Fibroblast of lung (primary cell): ENCODE results near the gene CTNND2. TPM values are rescaled to one million over a fixed set of nuclear protein-coding genes. Genes with fewer than 3 reads are reported as not detected.

ENCODE experiments used
- DNase-seq, 2 donors: peaks; one replicate each; pipeline versions ENCODE4 v3.0.0 to v3.0.0-alpha.2; 2010; ENCODE audit warnings: low read depth in 2 of 2
- H2AFZ ChIP-seq: 2 replicates; pipeline ENCODE4 v1.5.1; 2012; ENCODE audit warnings: low read length, control low read depth, inconsistent platforms
- H3K27ac ChIP-seq: 2 replicates; pipeline ENCODE4 v1.5.1; 2011; ENCODE audit warnings: low read length, control low read depth; ENCODE audit not compliant: insufficient read depth
- H3K27me3 ChIP-seq: 2 replicates; pipeline ENCODE4 v1.5.1; 2011; ENCODE audit warnings: mild to moderate bottlenecking, low read length; ENCODE audit not compliant: control insufficient read depth, insufficient read depth
- H3K36me3 ChIP-seq: 2 replicates; pipeline ENCODE4 v1.5.1; 2011; ENCODE audit warnings: low read length; ENCODE audit not compliant: control insufficient read depth, insufficient read depth
- H3K4me1 ChIP-seq: 2 replicates; pipeline ENCODE4 v1.5.1; 2011; ENCODE audit warnings: low read length; ENCODE audit not compliant: control insufficient read depth, insufficient read depth; ENCODE audit errors: extremely low read depth
- H3K4me2 ChIP-seq: 2 replicates; pipeline ENCODE4 v1.5.1; 2011; ENCODE audit warnings: low read length, control low read depth; ENCODE audit not compliant: insufficient read depth; ENCODE audit errors: extremely low read depth
- H3K4me3 ChIP-seq, 4 experiments: fragments of 200-600 bp in 1 of 4; sonication (generic) in 1 of 4; replicated peaks in 1 of 4; 2 replicates each; pipeline ENCODE4 v1.5.1; 2011 to 2016; ENCODE audit warnings: low read length in 4 of 4, low read depth in 3 of 4, mild to moderate bottlenecking in 3 of 4, control low read depth in 2 of 4, inconsistent platforms in 1 of 4, mixed read lengths in 1 of 4; ENCODE audit not compliant: insufficient read depth in 1 of 4; ENCODE audit errors: control extremely low read depth in 1 of 4
- H3K79me2 ChIP-seq: 2 replicates; pipeline ENCODE4 v1.5.1; 2012; ENCODE audit warnings: mild to moderate bottlenecking, low read length, inconsistent platforms; ENCODE audit not compliant: control insufficient read depth, insufficient read depth
- H3K9ac ChIP-seq: 2 replicates; pipeline ENCODE4 v1.5.1; 2011; ENCODE audit warnings: mild to moderate bottlenecking, low read length, control low read depth; ENCODE audit not compliant: insufficient read depth
- H3K9me3 ChIP-seq: 2 replicates; pipeline ENCODE4 v1.5.1; 2012; ENCODE audit warnings: low read depth, low read length; ENCODE audit not compliant: control insufficient read depth, insufficient read depth
- H4K20me1 ChIP-seq: 2 replicates; pipeline ENCODE4 v1.5.1; 2011; ENCODE audit warnings: low read length; ENCODE audit not compliant: control insufficient read depth, insufficient read depth; ENCODE audit errors: extremely low read depth
- EZH2 ChIP-seq: IDR thresholded peaks from 2 replicates; pipeline ENCODE4 v1.5.1; 2012; ENCODE audit warnings: low read length, control low read depth, mild to moderate bottlenecking; ENCODE audit errors: missing control alignments
- polyA plus RNA-seq, 2 donors: library from polyadenylated mRNA; depleted of rRNA in 1 of 2; stranded (reverse) in 1 of 2; unstranded in 1 of 2; fragments of >200 nt; gene quantifications; 2 replicates each; pipeline ENCODE4 v1.2.1, GENCODE V29; 2011 to 2012; ENCODE audit warnings: missing spikeins in 1 of 2
- total RNA-seq: library from RNA; depleted of rRNA; stranded (reverse); fragments of >200 nt; gene quantifications from 2 replicates; pipeline ENCODE4 v1.2.1, GENCODE V29; 2014
- TF ChIP-seq, protein P1 (sequence below), 2 donors: IDR thresholded peaks in 1 of 2; conservative IDR thresholded peaks in 1 of 2; 1 replicate in 1 of 2; 2 replicates in 1 of 2; pipeline ENCODE4 v1.5.1; 2011 to 2012; ENCODE audit warnings: low read length in 2 of 2, control low read depth in 1 of 2, inconsistent platforms in 1 of 2, low read depth in 1 of 2, mild to moderate bottlenecking in 1 of 2

Gene CTNND2
- total and polyA plus RNA-seq, 2 donors (not counting 1 experiment from before 2014, with no cell fraction given), result not detected

DNA sequence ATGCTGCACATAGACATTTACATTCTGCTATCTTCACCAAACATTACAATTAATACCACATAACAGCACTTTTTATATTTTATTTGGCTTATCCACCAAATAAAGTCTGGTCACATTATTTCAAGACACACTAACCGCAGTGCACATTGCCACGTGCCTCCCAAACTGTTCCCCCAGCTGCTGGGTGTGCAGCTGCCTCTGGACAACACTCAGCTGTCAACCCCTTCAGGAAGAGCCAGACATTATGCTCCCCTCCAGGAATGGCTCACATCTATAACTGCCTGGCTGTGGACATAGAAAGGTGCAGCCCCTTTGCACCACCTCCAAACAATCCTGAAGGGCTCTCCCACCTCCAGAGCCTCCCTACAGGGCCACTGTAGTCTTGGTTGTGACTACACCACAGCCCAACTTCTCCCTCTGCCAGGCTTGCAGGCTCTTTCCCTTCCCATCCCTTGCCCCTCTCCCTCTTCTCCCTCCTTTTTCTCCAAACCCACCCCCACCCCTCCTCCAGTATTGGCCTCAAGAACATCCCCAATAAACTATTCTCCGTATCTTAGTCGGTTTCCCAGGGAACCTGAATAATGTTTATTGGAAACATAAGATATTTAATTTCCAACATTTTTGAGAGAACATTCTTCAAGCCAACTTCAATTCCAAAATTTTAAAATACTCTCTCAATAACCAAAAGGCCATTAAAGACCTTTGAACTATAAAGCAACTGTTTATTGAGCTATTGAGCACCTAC is 372.3 kb downstream of the CTNND2 start:
- no peak for DNase-seq
- no peak overlapping the region for H3K9ac ChIP-seq
- TF ChIP-seq, protein P1, sequence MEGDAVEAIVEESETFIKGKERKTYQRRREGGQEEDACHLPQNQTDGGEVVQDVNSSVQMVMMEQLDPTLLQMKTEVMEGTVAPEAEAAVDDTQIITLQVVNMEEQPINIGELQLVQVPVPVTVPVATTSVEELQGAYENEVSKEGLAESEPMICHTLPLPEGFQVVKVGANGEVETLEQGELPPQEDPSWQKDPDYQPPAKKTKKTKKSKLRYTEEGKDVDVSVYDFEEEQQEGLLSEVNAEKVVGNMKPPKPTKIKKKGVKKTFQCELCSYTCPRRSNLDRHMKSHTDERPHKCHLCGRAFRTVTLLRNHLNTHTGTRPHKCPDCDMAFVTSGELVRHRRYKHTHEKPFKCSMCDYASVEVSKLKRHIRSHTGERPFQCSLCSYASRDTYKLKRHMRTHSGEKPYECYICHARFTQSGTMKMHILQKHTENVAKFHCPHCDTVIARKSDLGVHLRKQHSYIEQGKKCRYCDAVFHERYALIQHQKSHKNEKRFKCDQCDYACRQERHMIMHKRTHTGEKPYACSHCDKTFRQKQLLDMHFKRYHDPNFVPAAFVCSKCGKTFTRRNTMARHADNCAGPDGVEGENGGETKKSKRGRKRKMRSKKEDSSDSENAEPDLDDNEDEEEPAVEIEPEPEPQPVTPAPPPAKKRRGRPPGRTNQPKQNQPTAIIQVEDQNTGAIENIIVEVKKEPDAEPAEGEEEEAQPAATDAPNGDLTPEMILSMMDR (conservative IDR thresholded peaks at IDR 0.05 in 1 of 2, IDR thresholded peaks at IDR 0.05 in 1 of 2; ENCODE audit: low read depth in 1 of 2, low read length in 2 of 2), result no peak
- TF ChIP-seq EZH2, result no peak
- no peaks in the 10 kb centered on the region for H4K20me1 ChIP-seq
- H3K4me1 ChIP-seq, result no peaks in the 10 kb centered on the region
- H3K27ac ChIP-seq, result no peak overlapping the region
- H3K9me3 ChIP-seq, result no peaks in the 10 kb centered on the region
- H3K79me2 ChIP-seq, result no peaks in the 10 kb centered on the region
- H3K27me3 ChIP-seq, result no peaks in the 10 kb centered on the region
- no peak overlapping the region for H3K4me3 ChIP-seq
- H3K36me3 ChIP-seq, result no peaks in the 10 kb centered on the region
- H3K4me2 ChIP-seq, result no peak overlapping the region
- no peak overlapping the region for H2AFZ ChIP-seq

DNA sequence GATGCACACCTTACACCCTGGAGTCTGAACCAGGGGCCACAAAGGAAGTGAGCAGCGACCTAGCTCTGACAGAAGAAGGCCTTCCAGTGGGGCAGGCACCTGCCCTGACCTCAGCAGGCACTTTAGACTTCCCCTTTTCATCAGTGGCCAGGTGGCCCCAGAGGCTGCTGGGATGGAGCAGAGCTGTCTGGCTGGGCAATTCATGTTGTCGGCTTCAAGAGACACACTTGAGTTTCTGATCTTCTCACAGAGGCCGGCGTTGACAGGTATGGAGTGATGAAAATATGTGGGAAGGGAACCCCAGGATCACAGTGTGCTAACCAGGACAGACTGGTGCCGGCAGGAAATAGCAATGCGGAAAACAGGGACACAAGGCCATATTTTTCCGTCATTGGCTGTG is 375.5 kb downstream of the CTNND2 start:
- H3K27ac ChIP-seq, result no peak overlapping the region
- H3K4me2 ChIP-seq, result no peak overlapping the region
- H3K9me3 ChIP-seq, result no peaks in the 10 kb centered on the region
- H3K4me3 ChIP-seq, result no peak overlapping the region
- no peak overlapping the region for H2AFZ ChIP-seq
- H3K27me3 ChIP-seq, result no peaks in the 10 kb centered on the region
- no peaks in the 10 kb centered on the region for H3K79me2 ChIP-seq
- H4K20me1 ChIP-seq, result no peaks in the 10 kb centered on the region
- no peaks in the 10 kb centered on the region for H3K36me3 ChIP-seq
- H3K9ac ChIP-seq, result no peak overlapping the region
- no peak for DNase-seq
- TF ChIP-seq EZH2, result no peak
- TF ChIP-seq, protein P1 (conservative IDR thresholded peaks at IDR 0.05 in 1 of 2, IDR thresholded peaks at IDR 0.05 in 1 of 2; ENCODE audit: low read depth in 1 of 2, low read length in 2 of 2), result no peak
- no peaks in the 10 kb centered on the region for H3K4me1 ChIP-seq

DNA sequence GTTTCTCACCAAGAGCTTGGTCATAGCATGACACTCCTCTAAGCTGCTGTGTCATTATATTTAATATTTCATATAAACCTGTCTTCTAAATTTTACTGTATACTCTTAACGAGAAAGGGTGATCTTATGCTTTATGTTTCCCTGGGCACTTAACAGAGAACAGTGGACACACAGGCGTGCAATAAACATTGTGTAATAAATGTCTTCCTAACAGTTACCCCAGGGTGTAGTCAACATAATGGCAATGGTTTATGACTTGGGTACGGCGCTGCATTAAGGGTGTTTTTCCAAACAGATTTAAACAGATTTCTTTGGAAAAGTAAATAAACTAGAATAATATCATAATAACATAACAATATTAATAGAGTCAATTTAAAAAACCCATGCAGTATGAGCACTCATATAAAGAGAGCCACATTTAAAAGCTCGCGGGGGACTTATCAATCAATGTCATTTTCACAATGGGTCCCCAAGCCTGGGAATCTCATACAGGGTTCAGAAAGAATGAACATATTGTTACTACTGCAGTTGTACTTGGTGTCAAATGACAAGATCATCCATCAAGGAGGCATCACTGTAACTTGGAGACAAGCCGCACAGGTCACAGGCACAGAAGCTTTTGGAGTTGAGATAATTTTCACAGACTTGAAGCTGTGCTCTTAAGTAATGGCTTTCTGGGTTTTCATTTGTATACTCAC is 376.4 kb downstream of the CTNND2 start:
- Histone ChIP-seq H3K4me1 (no peaks in the 10 kb centered on the region), H3K36me3 (no peaks in the 10 kb centered on the region), H3K27ac (no peak overlapping the region), H3K9me3 (no peaks in the 10 kb centered on the region), H3K79me2 (no peaks in the 10 kb centered on the region), H3K4me2 (no peak overlapping the region), H4K20me1 (no peaks in the 10 kb centered on the region), H3K9ac (no peak overlapping the region), H2AFZ (no peak overlapping the region), H3K4me3 (no peak overlapping the region), H3K27me3 (no peaks in the 10 kb centered on the region)
- TF ChIP-seq, protein P1 (conservative IDR thresholded peaks at IDR 0.05 in 1 of 2, IDR thresholded peaks at IDR 0.05 in 1 of 2; ENCODE audit: low read depth in 1 of 2, low read length in 2 of 2), result no peak
- no peak for TF ChIP-seq EZH2
- DNase-seq, result no peak
